Endothelial cell of umbilical vein (primary cell): ENCODE results near the gene NOBOX. TPM values are rescaled to one million over a fixed set of nuclear protein-coding genes. Genes with fewer than 3 reads are reported as not detected.

Source experiments
- BruUV-seq: library from RNA; stranded (reverse); fragments of 400-500 nt; replicated peaks from 2 replicates; lab custom pipeline; 2021; lab: Mats Ljungman, UMichigan
- CTCF ChIA-PET: fragments of 300-600, 350-600 bp; sonication (Branson Sonifier 250); formaldehyde crosslinking; loops from one replicate; lab custom pipeline; 2021; ENCODE audit warnings: antibody characterized with exemption, inconsistent platforms; lab: Charles Lee
- POLR2A ChIA-PET: fragments of 300-600, 350-600 bp; sonication (Branson Sonifier 250); formaldehyde crosslinking; loops from one replicate; lab custom pipeline; 2021; ENCODE audit warnings: antibody characterized with exemption, inconsistent platforms; lab: Charles Lee
- DNase-seq: peaks from one replicate; pipeline ENCODE4 v3.0.0-alpha.2; 2011; ENCODE audit warnings: low read depth, low spot score
- FAIRE-seq: peaks from 2 replicates; lab custom pipeline; 2011; peaks lifted over from hg19 to GRCh38; lab: Jason Lieb, UNC
- H2AFZ ChIP-seq: 2 replicates; pipeline ENCODE4 v1.6.0; 2012; ENCODE audit warnings: low read depth, low read length, control low read depth, inconsistent platforms
- H3K27ac ChIP-seq: 2 replicates; pipeline ENCODE4 v1.5.1; 2011; ENCODE audit warnings: low read depth, mild to moderate bottlenecking, control low read depth, low read length, moderate library complexity; ENCODE audit not compliant: insufficient read depth
- H3K27me3 ChIP-seq, 2 experiments: 2 replicates each; pipeline versions ENCODE4 v1.6.0 to v1.6.1; 2011; ENCODE audit warnings: low read length in 2 of 2, mixed read lengths in 1 of 2; ENCODE audit not compliant: control insufficient read depth in 2 of 2, insufficient read depth in 2 of 2
- H3K36me3 ChIP-seq, 2 experiments: 2 replicates in 1 of 2; 3 replicates in 1 of 2; pipeline ENCODE4 v1.5.1; 2011; ENCODE audit warnings: low read length in 2 of 2, mild to moderate bottlenecking in 1 of 2, moderate library complexity in 1 of 2; ENCODE audit not compliant: control insufficient read depth in 2 of 2, insufficient read depth in 2 of 2; ENCODE audit errors: extremely low read depth in 1 of 2
- H3K4me1 ChIP-seq: 3 replicates; pipeline ENCODE4 v1.5.1; 2011; ENCODE audit warnings: mild to moderate bottlenecking, low read length; ENCODE audit not compliant: control insufficient read depth, insufficient read depth; ENCODE audit errors: extremely low read depth
- H3K4me2 ChIP-seq: 2 replicates; pipeline ENCODE4 v1.6.1; 2011; ENCODE audit warnings: low read length, control low read depth, mixed read lengths; ENCODE audit not compliant: insufficient read depth
- H3K4me3 ChIP-seq, 3 experiments: fragments of 200-600 bp in 1 of 3; sonication (generic), shearing (Covaris generic) in 1 of 3; replicated peaks in 1 of 3; 2 replicates each; pipeline ENCODE4 v1.5.1; 2011 to 2016; ENCODE audit warnings: control low read depth in 3 of 3, low read length in 3 of 3, mild to moderate bottlenecking in 2 of 3, inconsistent platforms in 1 of 3, low read depth in 1 of 3, moderate library complexity in 1 of 3; ENCODE audit not compliant: insufficient read depth in 1 of 3
- H3K79me2 ChIP-seq: 2 replicates; pipeline ENCODE4 v1.6.0; 2012; ENCODE audit warnings: low read length, inconsistent platforms; ENCODE audit not compliant: control insufficient read depth, insufficient read depth
- H3K9ac ChIP-seq: replicated peaks from 2 replicates; pipeline ENCODE3; 2011; ENCODE audit warnings: low read length, control low read depth; ENCODE audit not compliant: insufficient read depth; ENCODE audit errors: extremely low read depth
- H3K9me1 ChIP-seq: replicated peaks from 3 replicates; pipeline ENCODE4 v1.6.0; 2011; ENCODE audit warnings: mild to moderate bottlenecking, low read length; ENCODE audit not compliant: control insufficient read depth, insufficient read depth; ENCODE audit errors: extremely low read depth
- H3K9me3 ChIP-seq: replicated peaks from 2 replicates; pipeline ENCODE4 v1.5.1; 2012; ENCODE audit warnings: low read length, inconsistent platforms; ENCODE audit not compliant: control insufficient read depth, insufficient read depth
- H4K20me1 ChIP-seq: replicated peaks from 2 replicates; pipeline ENCODE3; 2011; ENCODE audit warnings: mild to moderate bottlenecking, low read length; ENCODE audit not compliant: control insufficient read depth, insufficient read depth; ENCODE audit errors: extremely low read depth
- CTCF ChIP-seq, 2 donors: IDR thresholded peaks; 1 replicate in 1 of 2; 2 replicates in 1 of 2; pipeline ENCODE4 v1.5.1; 2011; ENCODE audit warnings: low read length in 2 of 2, mild to moderate bottlenecking in 2 of 2, moderate library complexity in 2 of 2, control low read depth in 1 of 2, inconsistent platforms in 1 of 2, low read depth in 1 of 2; ENCODE audit not compliant: insufficient read depth in 1 of 2; ENCODE audit errors: extremely low read depth in 1 of 2
- GATA2 ChIP-seq: IDR thresholded peaks from 2 replicates; pipeline ENCODE4 v1.7.0; 2011; ENCODE audit warnings: low read depth, mild to moderate bottlenecking, moderate library complexity, mixed read lengths, low read length; ENCODE audit not compliant: insufficient read length, insufficient read depth
- JUN ChIP-seq: IDR thresholded peaks from 2 replicates; pipeline ENCODE4 v1.6.1; 2011; ENCODE audit warnings: borderline replicate concordance, low read depth; ENCODE audit not compliant: insufficient read length, insufficient read depth
- MYC ChIP-seq: IDR thresholded peaks from one replicate; pipeline ENCODE4 v1.6.1; 2011; ENCODE audit warnings: mild to moderate bottlenecking, low read depth, low read length
- POLR2AphosphoS5 ChIP-seq: IDR thresholded peaks from 2 replicates; pipeline ENCODE4 v1.6.1; 2012; ENCODE audit warnings: low read depth, mild to moderate bottlenecking, control low read depth, low read length, moderate library complexity; ENCODE audit not compliant: insufficient read depth
- dilution Hi-C: fragments of 300-500 bp; cut with MboI; formaldehyde crosslinking; loops from one replicate; pipeline ENCODE4 v1.15.0; 2019; ENCODE audit warnings: low sequenced_read_pairs; ENCODE audit not compliant: extremely low pct_ligation_motif_present
- intact Hi-C: fragments of 100-400 bp; cut with micrococcal nuclease; formaldehyde crosslinking; loops from one replicate; pipeline ENCODE4 v1.10.0; 2022
- polyA plus RNA-seq, 4 experiments: library from polyadenylated mRNA; depleted of rRNA in 3 of 4; stranded (reverse) in 3 of 4; unstranded in 1 of 4; fragments of >200 nt; gene quantifications; 2 replicates each; pipeline versions ENCODE4 v1.2.1 to v1.2.3, GENCODE V29; 2011 to 2012; ENCODE audit warnings: missing spikeins in 1 of 4
- total RNA-seq: library from RNA; stranded (reverse); gene quantifications from 2 replicates; pipeline ENCODE4 v1.2.3, GENCODE V29; 2021

Gene NOBOX
- total and polyA plus RNA-seq, 2 donors (not counting 3 experiments of a cell fraction or from before 2014, with no cell fraction given) = not detected

- dilution Hi-C loops = no loop called here
- no peak overlapping the region for H3K27ac ChIP-seq
- no peak for TF ChIP-seq GATA2
- peak; percentile 5 for TF ChIP-seq JUN
- H3K27me3 ChIP-seq = no peaks in the 10 kb centered on the region
- ChIA-PET POLR2A (no interaction called here), CTCF (no interaction called here)
- DNase-seq (no peak), FAIRE-seq (no peak)
- H3K4me1 ChIP-seq = no peaks in the 10 kb centered on the region
- H3K4me2 ChIP-seq = no peak overlapping the region
- H3K79me2 ChIP-seq = no peaks in the 10 kb centered on the region
- no peak overlapping the region for H2AFZ ChIP-seq
- H3K9me1 ChIP-seq = no peaks in the 10 kb centered on the region
- no peak overlapping the region for H3K4me3 ChIP-seq
- H3K36me3 ChIP-seq = no peaks in the 10 kb centered on the region
- no peaks in the 10 kb centered on the region for H4K20me1 ChIP-seq
- H3K9me3 ChIP-seq = no peaks in the 10 kb centered on the region
- H3K9ac ChIP-seq = no peak overlapping the region
- no TSS peak for BruUV-seq
- intact Hi-C loops = no loop called here
These were observed 18.8 kb downstream of the NOBOX start for GRCh38 chr7:144384555-144385245.

GRCh38 chr7:144384071-144384470 is 19.4 kb downstream of the NOBOX start:
- no peak overlapping the region for H3K4me2 ChIP-seq
- intact Hi-C loops = no loop called here
- H4K20me1 ChIP-seq = no peaks in the 10 kb centered on the region
- CTCF ChIA-PET = no interaction called here
- no peaks in the 10 kb centered on the region for H3K36me3 ChIP-seq
- H3K9ac ChIP-seq = no peak overlapping the region
- H3K9me3 ChIP-seq = no peaks in the 10 kb centered on the region
- no peaks in the 10 kb centered on the region for H3K4me1 ChIP-seq
- FAIRE-seq (no peak), DNase-seq (no peak)
- no peak for TF ChIP-seq JUN
- no peak for TF ChIP-seq CTCF (IDR thresholded peaks at IDR 0.05; ENCODE audit: extremely low read depth in 1 of 2, insufficient read depth in 1 of 2, low read depth in 1 of 2, low read length in 2 of 2)
- TF ChIP-seq POLR2AphosphoS5 = no peak
- no peak for TF ChIP-seq MYC
- dilution Hi-C loops = no loop called here
- no peaks in the 10 kb centered on the region for H3K79me2 ChIP-seq
- H2AFZ ChIP-seq = no peak overlapping the region
- POLR2A ChIA-PET = no interaction called here
- H3K27ac ChIP-seq = no peak overlapping the region
- no peaks in the 10 kb centered on the region for H3K27me3 ChIP-seq
- H3K4me3 ChIP-seq = no peak overlapping the region
- no peaks in the 10 kb centered on the region for H3K9me1 ChIP-seq
- no TSS peak for BruUV-seq
